Gastrocnemius medialis (tissue), 4 donors: ENCODE data around the gene NHEJ1. TPM values are rescaled to one million over a fixed set of nuclear protein-coding genes. Genes with fewer than 3 reads are reported as not detected.

Experiments used
- ATAC-seq, 2 donors: fragments of 150-250 bp; one replicate each; pipeline ENCODE4 v1.9.1; 2016
- DNase-seq, 2 donors: peaks; one replicate each; pipeline ENCODE4 v3.0.0-alpha.2; 2019
- H3K27ac ChIP-seq, 4 donors: fragments of 200-600 bp; sonication (generic); 1 replicate in 1 of 4; 2 replicates in 3 of 4; pipeline ENCODE4 v1.5.1; 2016 to 2018; ENCODE audit warnings: mild to moderate bottlenecking in 2 of 4, moderate library complexity in 1 of 4
- H3K27me3 ChIP-seq, 3 donors: fragments of 200-600 bp; sonication (generic) in 2 of 3; 1 replicate in 1 of 3; 2 replicates in 2 of 3; pipeline versions ENCODE4 v1.5.1 to v1.6.0; 2016 to 2019; ENCODE audit warnings: mild to moderate bottlenecking in 1 of 3, moderate library complexity in 1 of 3
- H3K36me3 ChIP-seq, 2 donors: fragments of 200-600 bp; sonication (generic) in 1 of 2; one replicate each; pipeline ENCODE4 v1.5.1; 2017 to 2018
- H3K4me1 ChIP-seq, 2 donors: fragments of 200-600 bp; sonication (generic) in 1 of 2; one replicate each; pipeline ENCODE4 v1.5.1; 2016 to 2017; ENCODE audit warnings: mild to moderate bottlenecking in 2 of 2
- H3K4me3 ChIP-seq, 4 donors: fragments of 200-600 bp; sonication (generic) in 3 of 4; 1 replicate in 1 of 4; 2 replicates in 3 of 4; pipeline ENCODE4 v1.5.1; 2016 to 2019; ENCODE audit warnings: mild to moderate bottlenecking in 2 of 4
- H3K9me3 ChIP-seq, 3 donors: fragments of 200-600 bp; sonication (generic) in 2 of 3; 1 replicate in 1 of 3; 2 replicates in 2 of 3; pipeline ENCODE4 v1.5.1; 2016 to 2019
- POLR2A ChIP-seq, 2 donors: fragments of 450-650 bp; IDR thresholded peaks; one replicate each; pipeline ENCODE4 v1.6.1; 2017; ENCODE audit warnings: antibody characterized with exemption in 2 of 2, mild to moderate bottlenecking in 2 of 2, moderate library complexity in 2 of 2
- in situ Hi-C, 4 donors: fragments of 200-750 bp; cut with MboI; loops; one replicate each; pipeline versions ENCODE4 v1.15.0 to v1.8.0; 2017; ENCODE audit warnings: low sequenced_read_pairs in 4 of 4
- intact Hi-C: fragments of 100-400 bp; cut with DNase I; formaldehyde crosslinking; loops from one replicate; pipeline ENCODE4 v1.15.1; 2023; ENCODE audit warnings: low total_unique reads
- total RNA-seq, 4 donors: library from RNA; depleted of rRNA; stranded (reverse); fragments of >200 nt; gene quantifications; one replicate each; pipeline versions ENCODE4 v1.1.0 to v1.2.3, GENCODE V29; 2016
- TF ChIP-seq, protein P1 (sequence below), 5 experiments: fragments of 450-650 bp in 3 of 5; fragments of 200-600 bp in 2 of 5; sonication (generic) in 2 of 5; IDR thresholded peaks in 4 of 5; conservative IDR thresholded peaks in 1 of 5; 1 replicate in 4 of 5; 2 replicates in 1 of 5; pipeline ENCODE4 v1.5.1; 2016 to 2019; ENCODE audit warnings: antibody characterized with exemption in 5 of 5, mild to moderate bottlenecking in 3 of 5, moderate library complexity in 3 of 5

Gene NHEJ1
- total RNA-seq, 4 donors from 2014 or later: 24.5 to 39.0 (median 26.4) TPM

DNA sequence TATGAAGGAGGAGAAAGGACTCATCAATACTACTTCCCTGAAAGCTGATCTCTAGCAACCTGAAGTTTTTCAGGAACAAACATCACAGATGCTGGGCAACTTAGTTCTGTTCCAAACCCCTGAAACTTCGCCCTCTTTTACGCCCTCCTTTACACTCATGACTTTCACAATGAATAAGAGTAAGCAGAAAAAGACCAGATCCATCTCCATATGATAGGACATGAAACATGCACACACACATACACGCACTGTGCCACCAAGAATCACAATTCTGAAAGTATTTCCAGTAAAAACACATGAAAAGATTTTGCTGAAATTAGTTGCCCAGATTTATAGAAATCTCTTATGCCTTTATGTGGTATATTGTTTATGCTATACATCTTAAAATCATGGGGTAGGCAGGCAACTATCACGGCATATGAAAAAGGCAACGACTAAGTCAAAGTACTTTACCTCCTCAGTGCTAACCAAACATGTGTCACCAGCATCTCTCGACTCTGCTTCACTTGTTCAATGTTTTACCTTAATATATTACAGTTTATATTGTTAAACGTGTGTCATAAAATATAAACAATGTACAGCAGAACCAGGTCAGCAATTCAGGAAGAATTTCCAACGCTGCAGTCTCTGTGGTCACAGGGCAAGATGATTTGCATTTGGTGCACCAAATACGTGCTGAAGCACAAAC lies 47.8 kb downstream of the NHEJ1 start:
- no peaks in the 10 kb centered on the region for H3K27me3 ChIP-seq
- H3K36me3 ChIP-seq: no peaks in the 10 kb centered on the region
- in situ Hi-C loops: loop anchor here in 1 of 4 donors (10.0 kb wide), 1 partner anchor 48 kb away; the partner anchor contains the start of gene IHH
- TF ChIP-seq, protein P1, sequence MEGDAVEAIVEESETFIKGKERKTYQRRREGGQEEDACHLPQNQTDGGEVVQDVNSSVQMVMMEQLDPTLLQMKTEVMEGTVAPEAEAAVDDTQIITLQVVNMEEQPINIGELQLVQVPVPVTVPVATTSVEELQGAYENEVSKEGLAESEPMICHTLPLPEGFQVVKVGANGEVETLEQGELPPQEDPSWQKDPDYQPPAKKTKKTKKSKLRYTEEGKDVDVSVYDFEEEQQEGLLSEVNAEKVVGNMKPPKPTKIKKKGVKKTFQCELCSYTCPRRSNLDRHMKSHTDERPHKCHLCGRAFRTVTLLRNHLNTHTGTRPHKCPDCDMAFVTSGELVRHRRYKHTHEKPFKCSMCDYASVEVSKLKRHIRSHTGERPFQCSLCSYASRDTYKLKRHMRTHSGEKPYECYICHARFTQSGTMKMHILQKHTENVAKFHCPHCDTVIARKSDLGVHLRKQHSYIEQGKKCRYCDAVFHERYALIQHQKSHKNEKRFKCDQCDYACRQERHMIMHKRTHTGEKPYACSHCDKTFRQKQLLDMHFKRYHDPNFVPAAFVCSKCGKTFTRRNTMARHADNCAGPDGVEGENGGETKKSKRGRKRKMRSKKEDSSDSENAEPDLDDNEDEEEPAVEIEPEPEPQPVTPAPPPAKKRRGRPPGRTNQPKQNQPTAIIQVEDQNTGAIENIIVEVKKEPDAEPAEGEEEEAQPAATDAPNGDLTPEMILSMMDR (IDR thresholded peaks at IDR 0.05 in 4 of 5, conservative IDR thresholded peaks at IDR 0.05 in 1 of 5): no peak
- no peak for TF ChIP-seq POLR2A (IDR thresholded peaks at IDR 0.05)
- H3K4me3 ChIP-seq: no peak overlapping the region
- ATAC-seq: no peak
- intact Hi-C loops: no loop called here
- no peaks in the 10 kb centered on the region for H3K9me3 ChIP-seq
- H3K4me1 ChIP-seq: peaks cover 6 to 13% of the 10 kb centered on the region in 2 donors
- DNase-seq: no peak
- no peak overlapping the region for H3K27ac ChIP-seq

DNA sequence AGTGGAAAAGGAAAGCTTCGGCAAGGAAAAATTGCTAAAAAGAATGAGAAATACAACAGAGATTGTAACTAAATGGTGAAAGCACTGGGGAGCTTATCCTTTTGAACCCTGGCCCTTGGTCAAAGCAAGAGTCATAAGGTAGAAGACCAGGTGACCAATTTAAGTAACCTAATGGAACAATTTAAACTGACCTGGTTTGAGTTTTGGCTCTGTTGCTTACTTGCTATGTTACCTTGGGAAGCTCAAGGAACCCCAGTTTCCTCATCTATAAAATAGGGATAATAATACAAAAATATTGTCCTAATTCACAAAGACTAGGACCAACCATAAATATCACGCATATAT lies 48.6 kb downstream of the NHEJ1 start:
- DNase-seq (no peak), ATAC-seq (no peak)
- no peaks in the 10 kb centered on the region for H3K27me3 ChIP-seq
- no peak overlapping the region for H3K4me3 ChIP-seq
- intact Hi-C loops: no loop called here
- in situ Hi-C loops: loop anchor here in 1 of 4 donors (10.0 kb wide), 1 partner anchor 47 kb away; the partner anchor contains the start of gene IHH
- TF ChIP-seq POLR2A (IDR thresholded peaks at IDR 0.05): no peak
- no peaks in the 10 kb centered on the region for H3K36me3 ChIP-seq
- H3K9me3 ChIP-seq: no peaks in the 10 kb centered on the region
- no peak overlapping the region for H3K27ac ChIP-seq
- H3K4me1 ChIP-seq: peaks cover 10 to 16% of the 10 kb centered on the region in 2 donors

- in situ Hi-C loops (loop anchor here in 1 of 4 donors (10.0 kb wide), 1 partner anchor 47 kb away; the partner anchor contains the start of gene IHH), intact Hi-C loops (no loop called here)
- Histone ChIP-seq H3K27me3 (no peaks in the 10 kb centered on the region), H3K4me1 (peaks cover 10 to 16% of the 10 kb centered on the region in 2 donors), H3K36me3 (no peaks in the 10 kb centered on the region), H3K4me3 (no peak overlapping the region), H3K9me3 (no peaks in the 10 kb centered on the region), H3K27ac (no peak overlapping the region)
- TF ChIP-seq POLR2A (IDR thresholded peaks at IDR 0.05): no peak
- TF ChIP-seq, protein P1 (IDR thresholded peaks at IDR 0.05 in 4 of 5, conservative IDR thresholded peaks at IDR 0.05 in 1 of 5): no peak
- ATAC-seq (no peak), DNase-seq (no peak)
These were observed 49.1 kb downstream of the NHEJ1 start for GRCh38 chr2:219111375-219112061.

- Histone ChIP-seq H3K9me3 (no peaks in the 10 kb centered on the region), H3K27me3 (no peaks in the 10 kb centered on the region), H3K27ac (no peak overlapping the region), H3K4me1 (peaks cover 10 to 16% of the 10 kb centered on the region in 2 donors), H3K36me3 (no peaks in the 10 kb centered on the region), H3K4me3 (no peak overlapping the region)
- intact Hi-C loops (no loop called here), in situ Hi-C loops (no loop called here)
- TF ChIP-seq, protein P1 (IDR thresholded peaks at IDR 0.05 in 4 of 5, conservative IDR thresholded peaks at IDR 0.05 in 1 of 5): no peak
- no peak for TF ChIP-seq POLR2A (IDR thresholded peaks at IDR 0.05)
- no peak for DNase-seq
- ATAC-seq: no peak
These were observed 51.1 kb downstream of the NHEJ1 start for GRCh38 chr2:219109471-219109870.

DNA sequence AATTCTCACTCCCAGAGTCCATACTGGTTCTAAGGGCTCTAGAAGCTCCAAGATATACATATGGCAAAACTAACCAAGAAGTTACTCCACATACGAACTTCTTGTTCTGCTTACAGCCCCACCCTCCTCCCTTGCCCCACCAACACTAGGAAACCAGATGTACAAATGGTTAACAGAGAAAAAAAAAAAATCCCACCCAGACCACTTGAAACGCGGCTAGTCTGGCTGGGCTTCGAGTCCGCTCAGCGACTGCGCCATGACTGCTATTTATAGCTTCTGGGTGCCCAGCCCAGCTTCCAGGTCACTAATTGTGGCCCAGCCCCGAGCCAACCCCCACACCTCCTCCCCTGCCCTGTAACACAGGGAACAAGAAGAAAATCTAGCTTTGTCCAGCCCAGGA lies 52.9 kb downstream of the NHEJ1 start:
- TF ChIP-seq, protein P1 (IDR thresholded peaks at IDR 0.05 in 4 of 5, conservative IDR thresholded peaks at IDR 0.05 in 1 of 5): no peak
- TF ChIP-seq POLR2A (IDR thresholded peaks at IDR 0.05): no peak
- no peak overlapping the region for H3K27ac ChIP-seq
- no peaks in the 10 kb centered on the region for H3K9me3 ChIP-seq
- in situ Hi-C loops: no loop called here
- H3K4me1 ChIP-seq: peaks cover 10 to 16% of the 10 kb centered on the region in 2 donors
- peak overlapping the region in 2 of 4 donors; percentile 14 to 24 for H3K4me3 ChIP-seq
- H3K36me3 ChIP-seq: no peaks in the 10 kb centered on the region
- ATAC-seq: peak in 1 of 2 donors; percentile 46
- DNase-seq: no peak
- no peaks in the 10 kb centered on the region for H3K27me3 ChIP-seq
- intact Hi-C loops: no loop called here
